ENCODE results near the gene ABR.
"Not testable (repeated sequence)": the region's sequence is repeated elsewhere in the genome, so short reads cannot be mapped to it uniquely, and the experiment has no call there.

Gene ABR

DNA sequence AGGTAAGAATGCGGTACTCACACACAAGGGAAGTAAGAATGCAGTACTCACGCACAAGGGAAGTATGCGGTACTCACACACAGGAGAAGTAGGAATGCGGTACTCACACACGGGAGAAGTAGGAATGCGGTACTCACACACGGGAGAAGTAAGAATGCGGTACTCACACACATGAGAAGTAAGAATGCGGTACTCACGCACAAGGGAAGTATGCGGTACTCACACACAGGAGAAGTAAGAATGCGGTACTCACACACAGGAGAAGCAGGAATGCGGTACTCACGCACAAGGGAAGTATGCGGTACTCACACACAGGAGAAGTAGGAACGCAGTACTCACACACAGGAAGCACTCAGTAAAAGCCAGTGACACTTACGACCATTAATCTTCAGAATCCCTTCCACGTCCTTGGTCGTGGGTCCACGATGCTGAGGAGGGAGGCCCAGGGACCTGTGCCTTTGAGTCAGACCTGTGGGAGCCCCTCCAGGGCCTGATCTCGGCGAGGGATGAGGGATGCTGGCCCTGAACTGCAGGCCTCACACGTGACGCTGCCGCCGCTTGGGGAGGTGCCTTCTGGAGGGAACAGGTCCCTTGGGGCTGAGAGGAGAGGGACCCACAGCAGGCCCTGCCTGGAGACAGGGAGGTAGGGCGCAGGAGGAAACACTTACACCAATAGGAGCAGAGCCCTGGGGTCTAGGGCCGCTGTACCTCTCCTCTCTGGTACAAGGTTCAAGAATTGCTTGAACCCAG, 20.2 kb downstream of the ABR start:
- Histone ChIP-seq H3K27ac (ENCODE audit: low read length) (no peak overlapping the region), H3K4me1 (ENCODE audit: control insufficient read depth, insufficient read depth, low read length) (no peaks in the 10 kb centered on the region), H3K9me3 (ENCODE audit: control insufficient read depth in 2 of 2, low read length in 2 of 2) (no peaks in the 10 kb centered on the region), H3K27me3 (ENCODE audit: control insufficient read depth in 1 of 2, insufficient read depth in 2 of 2, low read length in 2 of 2) (no peaks in the 10 kb centered on the region), H3K36me3 (ENCODE audit: control insufficient read depth in 2 of 2, insufficient read depth in 2 of 2, low read length in 2 of 2) (peaks cover 0 to 3% of the 10 kb centered on the region in 2 donors), H3K9ac (ENCODE audit: low read length in 2 of 2) (no peak overlapping the region), H3K4me3 (ENCODE audit: low read length in 2 of 2) (no peak overlapping the region)

DNA sequence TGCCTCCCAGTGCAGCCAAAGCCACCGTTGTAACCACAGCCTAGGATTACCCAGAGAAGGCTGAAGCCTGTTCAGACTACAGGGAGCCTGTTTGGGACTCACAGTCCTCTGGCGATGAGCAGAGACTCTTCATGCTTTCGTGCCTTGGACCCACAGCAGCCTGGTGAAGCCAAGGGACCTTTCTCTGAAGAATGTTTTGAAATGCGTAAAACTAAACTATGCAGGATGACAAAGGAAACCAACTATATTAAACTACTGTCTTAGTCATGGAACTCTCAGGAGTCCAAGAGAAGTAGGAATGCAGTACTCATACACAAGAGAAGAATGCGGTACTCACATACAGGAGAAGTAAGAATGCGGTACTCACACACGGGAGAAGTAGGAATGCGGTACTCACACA, 20.9 kb downstream of the ABR start:
- Histone ChIP-seq H3K4me1 (ENCODE audit: control insufficient read depth, insufficient read depth, low read length) (no peaks in the 10 kb centered on the region), H3K36me3 (ENCODE audit: control insufficient read depth in 2 of 2, insufficient read depth in 2 of 2, low read length in 2 of 2) (peaks cover 0 to 3% of the 10 kb centered on the region in 2 donors), H3K27me3 (ENCODE audit: control insufficient read depth in 1 of 2, insufficient read depth in 2 of 2, low read length in 2 of 2) (no peaks in the 10 kb centered on the region), H3K4me3 (ENCODE audit: low read length in 2 of 2) (no peak overlapping the region), H3K9me3 (ENCODE audit: control insufficient read depth in 2 of 2, low read length in 2 of 2) (no peaks in the 10 kb centered on the region), H3K27ac (ENCODE audit: low read length) (no peak overlapping the region), H3K9ac (ENCODE audit: low read length in 2 of 2) (no peak overlapping the region)

DNA sequence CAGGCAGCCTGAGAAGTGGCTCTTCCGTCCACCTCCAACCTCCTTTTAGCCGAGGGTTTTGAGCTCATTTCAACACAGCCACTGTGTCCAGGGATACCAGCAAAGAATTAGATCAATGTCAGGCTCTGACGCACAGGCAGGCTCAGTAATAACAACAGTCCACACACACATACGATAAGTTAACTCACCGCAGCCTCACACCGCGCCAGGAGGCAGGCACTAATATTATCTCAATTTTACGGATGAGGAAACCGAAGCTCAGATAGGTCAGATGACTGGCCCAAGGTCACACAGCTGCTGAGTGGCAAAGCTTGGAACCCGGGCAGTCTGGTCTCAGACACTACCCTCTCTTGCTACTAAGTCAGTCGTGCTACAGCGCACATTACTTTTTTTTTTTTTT, 22.9 kb downstream of the ABR start:
- no peaks in the 10 kb centered on the region for H3K4me1 ChIP-seq (ENCODE audit: control insufficient read depth, insufficient read depth, low read length)
- H3K4me3 ChIP-seq (ENCODE audit: low read length in 2 of 2), result no peak overlapping the region
- no peak overlapping the region for H3K27ac ChIP-seq (ENCODE audit: low read length)
- no peaks in the 10 kb centered on the region for H3K27me3 ChIP-seq (ENCODE audit: control insufficient read depth in 1 of 2, insufficient read depth in 2 of 2, low read length in 2 of 2)
- no peaks in the 10 kb centered on the region for H3K9me3 ChIP-seq (ENCODE audit: control insufficient read depth in 2 of 2, low read length in 2 of 2)
- peaks cover 0 to 3% of the 10 kb centered on the region in 2 donors for H3K36me3 ChIP-seq (ENCODE audit: control insufficient read depth in 2 of 2, insufficient read depth in 2 of 2, low read length in 2 of 2)
- no peak overlapping the region for H3K9ac ChIP-seq (ENCODE audit: low read length in 2 of 2)

DNA sequence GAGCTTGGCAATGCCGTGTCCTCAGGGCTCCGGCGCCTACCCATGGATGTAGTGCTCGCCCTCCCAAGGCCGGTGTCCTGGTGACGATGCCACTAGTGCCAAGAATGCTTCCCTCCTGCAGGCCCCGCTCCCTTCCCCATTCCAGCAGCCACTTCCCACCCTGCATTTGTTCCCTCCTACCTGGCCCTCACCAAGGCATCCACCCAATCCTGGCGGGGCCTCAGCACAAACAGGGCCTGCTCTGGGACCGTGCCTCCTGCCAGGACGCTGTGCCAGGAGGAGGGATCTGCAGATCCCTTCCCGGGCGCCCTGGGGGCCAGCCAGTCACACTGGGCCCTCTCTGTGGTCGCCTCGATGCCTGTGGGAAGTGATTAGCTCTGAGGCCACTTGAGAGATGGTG, 25.1 kb downstream of the ABR start:
- no peaks in the 10 kb centered on the region for H3K27me3 ChIP-seq (ENCODE audit: control insufficient read depth in 1 of 2, insufficient read depth in 2 of 2, low read length in 2 of 2)
- H3K27ac ChIP-seq (ENCODE audit: low read length), result no peak overlapping the region
- no peaks in the 10 kb centered on the region for H3K4me1 ChIP-seq (ENCODE audit: control insufficient read depth, insufficient read depth, low read length)
- H3K4me3 ChIP-seq (ENCODE audit: low read length in 2 of 2), result no peak overlapping the region
- H3K9me3 ChIP-seq (ENCODE audit: control insufficient read depth in 2 of 2, low read length in 2 of 2), result no peaks in the 10 kb centered on the region
- H3K9ac ChIP-seq (ENCODE audit: low read length in 2 of 2), result no peak overlapping the region
- H3K36me3 ChIP-seq (ENCODE audit: control insufficient read depth in 2 of 2, insufficient read depth in 2 of 2, low read length in 2 of 2), result peaks cover 2 to 7% of the 10 kb centered on the region in 2 donors

DNA sequence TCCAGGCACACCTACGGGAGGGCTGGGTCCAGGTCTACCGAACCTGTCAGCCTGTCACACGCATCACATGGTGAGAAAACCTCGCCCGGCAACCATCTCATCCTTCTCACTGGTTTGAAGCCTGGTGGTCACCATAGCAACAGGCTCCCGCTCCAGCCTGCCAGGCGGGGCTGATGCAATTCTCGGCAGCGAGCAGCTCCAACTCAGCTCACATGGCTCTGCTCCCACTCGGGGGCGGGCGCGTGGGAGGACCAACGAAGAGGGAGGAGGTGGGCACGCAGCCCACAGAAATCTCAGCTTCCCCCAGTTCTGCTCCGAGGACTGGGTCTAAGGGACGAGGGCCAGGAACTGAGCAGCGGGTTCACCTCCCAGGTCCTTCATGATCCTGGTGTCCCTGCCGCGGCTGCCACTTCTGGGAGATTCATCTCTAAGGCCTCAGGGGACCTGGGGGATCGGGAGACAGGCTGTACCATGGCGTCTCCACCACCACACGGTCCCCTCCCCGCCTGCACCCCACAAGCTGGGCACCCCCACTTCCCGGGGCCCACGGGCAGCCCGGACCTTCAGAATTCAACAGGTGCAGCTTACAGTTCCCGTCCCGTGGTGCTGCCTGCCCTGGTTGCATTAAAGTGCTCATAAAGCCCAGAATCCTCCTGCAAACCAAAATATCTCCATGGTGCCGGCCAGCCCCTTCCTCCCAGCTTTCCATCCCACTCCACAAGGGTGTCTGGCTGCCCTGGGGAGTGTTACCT, 25.8 kb downstream of the ABR start:
- Histone ChIP-seq H3K27me3 (ENCODE audit: control insufficient read depth in 1 of 2, insufficient read depth in 2 of 2, low read length in 2 of 2) (no peaks in the 10 kb centered on the region), H3K36me3 (ENCODE audit: control insufficient read depth in 2 of 2, insufficient read depth in 2 of 2, low read length in 2 of 2) (peaks cover 3 to 6% of the 10 kb centered on the region in 2 donors), H3K4me1 (ENCODE audit: control insufficient read depth, insufficient read depth, low read length) (no peaks in the 10 kb centered on the region), H3K9ac (ENCODE audit: low read length in 2 of 2) (no peak overlapping the region), H3K27ac (ENCODE audit: low read length) (no peak overlapping the region), H3K4me3 (ENCODE audit: low read length in 2 of 2) (no peak overlapping the region), H3K9me3 (ENCODE audit: control insufficient read depth in 2 of 2, low read length in 2 of 2) (no peaks in the 10 kb centered on the region)

DNA sequence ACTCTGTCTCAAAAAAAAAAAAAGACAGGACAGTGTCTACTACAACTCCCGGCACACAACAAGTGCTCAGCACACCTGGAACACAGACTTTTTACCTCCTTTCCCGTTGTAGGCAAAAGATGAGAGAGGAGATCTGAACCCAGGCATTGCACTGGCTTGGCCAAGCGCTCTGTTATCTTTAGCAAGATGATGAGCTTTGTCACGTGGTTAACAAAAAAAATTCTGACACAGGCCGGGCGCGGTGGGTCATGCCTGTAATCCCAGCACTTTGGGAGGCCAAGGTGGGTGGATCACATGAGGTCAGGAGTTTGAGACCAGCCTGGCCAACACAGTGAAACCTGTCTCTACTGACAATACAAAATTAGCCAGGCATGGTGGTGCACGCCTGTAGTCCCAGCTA, 27.2 kb downstream of the ABR start:
- H3K27me3 ChIP-seq (ENCODE audit: control insufficient read depth in 1 of 2, insufficient read depth in 2 of 2, low read length in 2 of 2); H3K4me3 ChIP-seq (ENCODE audit: low read length in 2 of 2); H3K36me3 ChIP-seq (ENCODE audit: control insufficient read depth in 2 of 2, insufficient read depth in 2 of 2, low read length in 2 of 2); H3K27ac ChIP-seq (ENCODE audit: low read length); H3K9me3 ChIP-seq (ENCODE audit: control insufficient read depth in 2 of 2, low read length in 2 of 2); H3K9ac ChIP-seq (ENCODE audit: low read length in 2 of 2); H3K4me1 ChIP-seq (ENCODE audit: control insufficient read depth, insufficient read depth, low read length): not testable (repeated sequence)

DNA sequence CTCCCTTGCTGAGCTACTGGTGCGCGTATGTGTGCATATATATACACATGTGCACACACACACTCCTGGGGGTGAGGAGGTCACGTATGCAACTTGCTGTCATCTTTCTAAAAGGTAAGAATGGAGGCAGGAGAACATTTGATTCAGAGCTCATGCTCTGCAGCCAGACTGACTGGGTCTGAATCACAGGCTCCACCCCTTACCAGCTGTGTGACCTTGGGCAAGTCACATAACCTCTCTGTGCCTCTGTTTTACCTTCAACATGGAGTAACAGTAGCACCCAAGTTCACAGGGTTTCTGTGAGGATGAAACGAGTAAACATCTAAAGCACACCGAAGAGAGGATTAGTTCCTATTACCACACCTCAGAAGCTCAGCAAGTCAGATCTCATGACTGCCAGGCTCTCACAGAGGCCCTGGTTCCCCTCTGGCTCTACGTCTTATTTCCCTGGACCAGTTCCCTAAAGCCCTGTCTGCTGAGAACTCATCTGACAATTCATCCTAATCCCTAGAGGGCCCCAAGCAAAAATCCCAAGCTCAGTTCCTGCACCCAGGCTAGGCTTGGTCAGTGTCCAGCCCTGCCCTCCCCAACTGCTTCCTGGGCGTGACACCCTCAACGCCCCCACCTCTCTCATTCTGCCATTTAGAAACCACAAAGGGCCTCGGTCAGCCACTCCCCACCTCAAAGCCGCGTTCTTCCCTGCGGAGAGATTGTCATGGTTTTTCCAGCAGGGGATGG, 28.7 kb downstream of the ABR start:
- H3K9ac ChIP-seq (ENCODE audit: low read length in 2 of 2), result no peak overlapping the region
- H3K27me3 ChIP-seq (ENCODE audit: control insufficient read depth in 1 of 2, insufficient read depth in 2 of 2, low read length in 2 of 2), result no peaks in the 10 kb centered on the region
- no peaks in the 10 kb centered on the region for H3K9me3 ChIP-seq (ENCODE audit: control insufficient read depth in 2 of 2, low read length in 2 of 2)
- peaks cover 2% of the 10 kb centered on the region for H3K4me1 ChIP-seq (ENCODE audit: control insufficient read depth, insufficient read depth, low read length)
- peaks cover 3 to 6% of the 10 kb centered on the region in 2 donors for H3K36me3 ChIP-seq (ENCODE audit: control insufficient read depth in 2 of 2, insufficient read depth in 2 of 2, low read length in 2 of 2)
- no peak overlapping the region for H3K27ac ChIP-seq (ENCODE audit: low read length)
- no peak overlapping the region for H3K4me3 ChIP-seq (ENCODE audit: low read length in 2 of 2)

DNA sequence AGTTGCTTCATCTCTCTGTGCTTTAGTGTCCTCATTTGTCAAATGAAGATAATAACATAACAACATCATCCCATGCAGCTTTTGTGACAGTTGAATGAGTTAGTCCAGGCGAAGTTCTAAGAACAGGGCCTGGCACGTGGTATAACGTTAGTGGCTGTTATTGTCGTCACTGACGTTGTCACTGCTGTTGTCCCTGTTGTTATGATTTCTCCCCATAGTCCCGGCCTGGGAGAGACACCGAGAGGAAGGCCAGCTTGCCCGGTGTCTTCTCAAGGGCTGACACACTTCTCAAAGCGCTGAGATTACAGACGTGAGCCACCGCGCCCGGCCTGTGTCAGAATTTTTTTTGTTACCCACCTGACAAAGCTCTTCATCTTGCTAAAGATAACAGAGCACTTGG, 29.9 kb downstream of the ABR start:
- no peaks in the 10 kb centered on the region for H3K27me3 ChIP-seq (ENCODE audit: control insufficient read depth in 1 of 2, insufficient read depth in 2 of 2, low read length in 2 of 2)
- H3K27ac ChIP-seq (ENCODE audit: low read length), result no peak overlapping the region
- no peak overlapping the region for H3K4me3 ChIP-seq (ENCODE audit: low read length in 2 of 2)
- H3K9me3 ChIP-seq (ENCODE audit: control insufficient read depth in 2 of 2, low read length in 2 of 2), result no peaks in the 10 kb centered on the region
- H3K36me3 ChIP-seq (ENCODE audit: control insufficient read depth in 2 of 2, insufficient read depth in 2 of 2, low read length in 2 of 2), result peaks cover 3 to 6% of the 10 kb centered on the region in 2 donors
- no peak overlapping the region for H3K9ac ChIP-seq (ENCODE audit: low read length in 2 of 2)
- H3K4me1 ChIP-seq (ENCODE audit: control insufficient read depth, insufficient read depth, low read length), result peaks cover 2% of the 10 kb centered on the region

DNA sequence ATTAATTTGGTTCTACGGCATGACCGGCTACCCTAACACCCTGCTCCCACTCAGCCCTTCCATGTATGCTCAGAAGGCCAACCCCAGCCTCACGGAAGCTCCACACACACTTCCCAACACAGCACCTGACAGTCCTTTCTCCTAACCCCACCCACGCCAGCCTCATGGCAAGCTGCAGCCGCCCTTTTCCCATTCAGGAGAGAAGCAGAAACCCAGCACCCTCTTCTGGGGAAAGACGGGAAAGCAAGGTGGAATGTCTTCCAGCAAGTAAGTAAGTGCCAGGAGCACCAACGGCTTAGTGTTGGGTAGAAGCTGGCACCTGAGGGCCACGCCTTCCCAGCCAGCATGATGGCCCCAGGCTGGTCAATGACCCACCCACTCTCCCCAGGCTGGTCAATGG, 32.1 kb downstream of the ABR start:
- H3K4me1 ChIP-seq (ENCODE audit: control insufficient read depth, insufficient read depth, low read length), result peaks cover 2% of the 10 kb centered on the region
- H3K9ac ChIP-seq (ENCODE audit: low read length in 2 of 2), result no peak overlapping the region
- no peak overlapping the region for H3K27ac ChIP-seq (ENCODE audit: low read length)
- H3K4me3 ChIP-seq (ENCODE audit: low read length in 2 of 2), result no peak overlapping the region
- H3K27me3 ChIP-seq (ENCODE audit: control insufficient read depth in 1 of 2, insufficient read depth in 2 of 2, low read length in 2 of 2), result no peaks in the 10 kb centered on the region
- peaks cover 3 to 6% of the 10 kb centered on the region in 2 donors for H3K36me3 ChIP-seq (ENCODE audit: control insufficient read depth in 2 of 2, insufficient read depth in 2 of 2, low read length in 2 of 2)
- H3K9me3 ChIP-seq (ENCODE audit: control insufficient read depth in 2 of 2, low read length in 2 of 2), result no peaks in the 10 kb centered on the region

DNA sequence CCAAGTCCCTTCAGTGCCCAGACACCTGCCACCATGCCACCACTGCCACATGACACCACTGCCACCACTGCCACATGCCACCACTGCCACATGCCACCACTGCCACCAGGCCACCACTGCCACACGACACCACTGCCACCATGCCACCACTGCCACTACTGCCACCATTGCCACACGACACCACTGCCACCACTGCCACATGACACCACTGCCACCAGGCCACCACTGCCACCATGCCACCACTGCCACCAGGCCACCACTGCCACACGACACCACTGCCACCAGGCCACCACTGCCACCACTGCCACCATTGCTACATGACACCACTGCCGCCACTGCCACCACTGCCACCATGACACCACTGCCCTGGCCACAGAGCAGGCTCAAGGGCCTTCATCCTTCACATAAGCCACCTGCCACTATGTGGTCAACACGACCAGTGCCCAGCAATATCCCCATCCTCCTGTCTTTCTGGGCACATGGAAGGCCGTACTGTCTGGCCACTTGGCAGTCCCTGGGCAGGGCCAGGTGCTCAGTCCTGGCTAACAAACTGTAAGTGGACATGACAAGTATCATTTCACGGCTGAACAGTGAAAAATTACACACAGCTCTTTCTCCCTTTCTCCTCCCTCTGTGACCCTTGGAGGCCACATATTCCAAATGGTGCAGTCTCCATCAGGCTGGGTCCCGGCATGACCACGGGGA, 33.1 kb downstream of the ABR start:
- H3K27me3 ChIP-seq (ENCODE audit: control insufficient read depth in 1 of 2, insufficient read depth in 2 of 2, low read length in 2 of 2), result no peaks in the 10 kb centered on the region
- no peak overlapping the region for H3K4me3 ChIP-seq (ENCODE audit: low read length in 2 of 2)
- H3K9me3 ChIP-seq (ENCODE audit: control insufficient read depth in 2 of 2, low read length in 2 of 2), result no peaks in the 10 kb centered on the region
- peaks cover 3 to 6% of the 10 kb centered on the region in 2 donors for H3K36me3 ChIP-seq (ENCODE audit: control insufficient read depth in 2 of 2, insufficient read depth in 2 of 2, low read length in 2 of 2)
- H3K27ac ChIP-seq (ENCODE audit: low read length), result no peak overlapping the region
- peaks cover 2% of the 10 kb centered on the region for H3K4me1 ChIP-seq (ENCODE audit: control insufficient read depth, insufficient read depth, low read length)
- no peak overlapping the region for H3K9ac ChIP-seq (ENCODE audit: low read length in 2 of 2)
